ENCODE measurements around the gene TMSB10.
"Not testable (repeated sequence)": the region's sequence is repeated elsewhere in the genome, so short reads cannot be mapped to it uniquely, and the experiment has no call there.

The TMSB10 gene

GRCh38 chr2:84858937-84859336 lies 46.5 kb upstream of the TMSB10 start:
- no peak overlapping the region for H3K27ac ChIP-seq
- no peaks in the 10 kb centered on the region for H3K9me3 ChIP-seq (ENCODE audit: severe bottlenecking)
- DNase-seq = no peak
- H3K27me3 ChIP-seq (ENCODE audit: insufficient read depth, low read depth, severe bottlenecking) = no peaks in the 10 kb centered on the region
- no peak for TF ChIP-seq CTCF (IDR thresholded peaks at IDR 0.05; ENCODE audit: low read depth, low read length)
- H3K4me3 ChIP-seq (ENCODE audit: low read depth, low read length) = no peak overlapping the region
- H3K36me3 ChIP-seq = no peaks in the 10 kb centered on the region

DNA sequence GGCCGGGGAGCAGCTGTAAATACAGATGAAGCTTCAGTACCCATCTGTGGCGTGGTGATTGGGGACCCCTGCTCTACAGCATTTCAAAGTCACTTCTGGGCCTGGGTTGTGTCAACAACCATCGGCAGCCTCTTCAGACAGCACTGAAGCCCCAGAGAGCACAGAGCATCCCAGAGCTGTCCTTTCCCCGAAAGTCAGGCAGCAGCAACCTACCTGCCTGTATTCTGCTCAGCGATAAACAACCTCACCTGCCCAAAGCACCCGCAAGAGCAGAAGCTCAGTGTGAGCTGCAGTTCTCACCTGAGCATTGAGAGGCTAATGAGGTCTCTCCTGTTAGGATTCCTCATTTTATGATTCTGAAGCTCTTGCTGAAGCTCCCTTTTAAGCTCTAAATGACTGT lies 43.9 kb upstream of the TMSB10 start:
- H3K27ac ChIP-seq = no peak overlapping the region
- H3K27me3 ChIP-seq (ENCODE audit: insufficient read depth, low read depth, severe bottlenecking) = no peaks in the 10 kb centered on the region

DNA sequence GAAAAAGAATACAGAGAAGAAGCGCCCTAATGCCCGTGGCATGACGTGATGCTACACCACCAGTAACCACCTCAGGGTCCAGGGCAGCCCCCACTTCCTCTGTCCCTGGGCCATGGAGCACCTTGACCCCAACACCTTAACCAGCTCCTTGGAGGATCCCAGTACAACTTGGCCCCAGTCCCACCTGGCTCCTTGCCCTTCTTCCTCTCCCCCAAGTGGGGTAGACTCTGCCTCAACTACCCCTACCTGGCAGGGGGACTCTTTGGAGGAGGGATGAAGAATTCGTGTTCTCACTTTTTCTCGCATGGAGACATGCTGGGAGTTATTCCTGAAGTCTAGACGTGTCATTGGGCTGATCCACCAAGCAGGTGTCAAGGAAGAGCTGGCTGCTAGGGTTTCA lies 43.5 kb upstream of the TMSB10 start:
- TF ChIP-seq CTCF (IDR thresholded peaks at IDR 0.05; ENCODE audit: low read depth, low read length) = no peak
- no peak overlapping the region for H3K27ac ChIP-seq
- no peaks in the 10 kb centered on the region for H3K9me3 ChIP-seq (ENCODE audit: severe bottlenecking)
- DNase-seq = no peak
- H3K36me3 ChIP-seq = no peaks in the 10 kb centered on the region
- no peak overlapping the region for H3K4me3 ChIP-seq (ENCODE audit: low read depth, low read length)
- H3K27me3 ChIP-seq (ENCODE audit: insufficient read depth, low read depth, severe bottlenecking) = no peaks in the 10 kb centered on the region

More for the DNA sequence above, 43.9 kb upstream of the TMSB10 start:
- no peak for TF ChIP-seq CTCF (IDR thresholded peaks at IDR 0.05; ENCODE audit: low read depth, low read length)
- Histone ChIP-seq H3K4me3 (ENCODE audit: low read depth, low read length) (no peak overlapping the region), H3K9me3 (ENCODE audit: severe bottlenecking) (no peaks in the 10 kb centered on the region), H3K36me3 (no peaks in the 10 kb centered on the region)
- DNase-seq = no peak

DNA sequence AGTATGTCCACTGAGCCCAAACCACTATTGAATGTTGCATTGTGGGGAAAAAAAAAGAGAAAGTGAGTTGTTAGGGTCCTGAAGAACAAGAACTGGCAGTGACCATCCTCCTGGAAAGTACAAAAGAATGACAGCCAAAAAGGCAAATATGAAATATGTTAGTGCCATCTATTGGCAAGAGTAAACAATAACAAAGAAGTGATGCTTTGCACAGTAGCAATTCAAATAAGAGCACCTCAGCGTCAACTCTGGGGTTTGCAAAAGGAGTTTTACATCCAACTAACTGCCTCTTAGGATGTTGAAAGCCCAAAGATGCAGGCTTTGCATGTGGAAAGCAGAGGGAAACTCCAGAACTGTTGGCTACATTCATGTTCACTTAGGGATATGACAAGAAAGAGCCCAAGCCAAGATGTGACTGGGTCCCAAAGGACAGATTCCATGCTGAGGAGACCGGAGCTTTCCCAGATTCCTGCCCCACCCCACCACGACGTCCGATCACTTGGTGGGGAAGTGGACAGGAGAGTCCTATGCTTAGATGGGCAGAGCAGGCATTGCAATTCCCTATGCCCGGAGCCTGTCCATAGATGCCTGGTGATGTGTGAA lies 40.2 kb upstream of the TMSB10 start:
- H3K27ac ChIP-seq = no peak overlapping the region
- H3K27me3 ChIP-seq (ENCODE audit: insufficient read depth, low read depth, severe bottlenecking) = no peaks in the 10 kb centered on the region
- no peaks in the 10 kb centered on the region for H3K9me3 ChIP-seq (ENCODE audit: severe bottlenecking)
- no peak for TF ChIP-seq CTCF (IDR thresholded peaks at IDR 0.05; ENCODE audit: low read depth, low read length)
- H3K36me3 ChIP-seq = no peaks in the 10 kb centered on the region
- no peak overlapping the region for H3K4me3 ChIP-seq (ENCODE audit: low read depth, low read length)
- DNase-seq = no peak

DNA sequence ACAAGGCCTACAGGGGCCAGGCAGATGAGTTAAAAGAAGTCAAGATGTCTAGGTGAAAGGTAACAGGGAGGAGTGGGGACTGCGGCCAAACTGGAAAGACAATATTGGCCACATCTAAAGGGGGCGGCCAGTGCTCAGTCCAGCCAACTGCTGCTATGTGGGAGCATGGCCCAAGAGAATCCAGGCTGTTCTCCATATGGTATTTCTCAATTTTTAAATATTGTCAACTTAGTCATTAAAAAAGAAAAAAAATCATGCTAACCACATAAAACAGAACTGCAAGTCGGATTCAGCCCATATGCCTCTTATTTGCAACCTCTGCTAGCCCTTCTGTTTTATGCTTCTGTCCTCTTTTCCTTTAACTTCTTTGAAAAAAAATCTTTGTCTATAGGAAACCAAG lies 39.3 kb upstream of the TMSB10 start:
- Histone ChIP-seq H3K36me3 (no peaks in the 10 kb centered on the region), H3K4me3 (ENCODE audit: low read depth, low read length) (no peak overlapping the region), H3K27me3 (ENCODE audit: insufficient read depth, low read depth, severe bottlenecking) (no peaks in the 10 kb centered on the region), H3K27ac (no peak overlapping the region), H3K9me3 (ENCODE audit: severe bottlenecking) (no peaks in the 10 kb centered on the region)
- TF ChIP-seq CTCF (IDR thresholded peaks at IDR 0.05; ENCODE audit: low read depth, low read length) = no peak
- DNase-seq = no peak

- H3K4me3 ChIP-seq (ENCODE audit: low read depth, low read length); H3K27ac ChIP-seq; H3K9me3 ChIP-seq (ENCODE audit: severe bottlenecking); DNase-seq; H3K36me3 ChIP-seq; H3K27me3 ChIP-seq (ENCODE audit: insufficient read depth, low read depth, severe bottlenecking): not testable (repeated sequence)
These were observed 37.1 kb upstream of the TMSB10 start for GRCh38 chr2:84868327-84868726.
